Neutrophil (primary cell): ENCODE results near the gene SEMA7A.

Experiments used
- H3K27ac ChIP-seq: fragments of 200-600 bp; sonication (generic); 2 replicates; pipeline ENCODE4 v1.5.1; 2016; ENCODE audit warnings: mild to moderate bottlenecking, moderate library complexity
- H3K27me3 ChIP-seq: fragments of 200-600 bp; sonication (generic); 2 replicates; pipeline ENCODE4 v1.6.0; 2016; ENCODE audit warnings: mild to moderate bottlenecking
- H3K36me3 ChIP-seq: fragments of 200-600 bp; sonication (generic); 2 replicates; pipeline ENCODE4 v1.5.1; 2017
- H3K4me1 ChIP-seq, 2 experiments: fragments of 200-600 bp in 1 of 2; sonication (generic) in 1 of 2; 1 replicate in 1 of 2; 2 replicates in 1 of 2; pipeline versions ENCODE4 v1.5.1 to v1.6.1; 2013 to 2016; ENCODE audit warnings: low read depth in 1 of 2, low read length in 1 of 2, mild to moderate bottlenecking in 1 of 2, moderate library complexity in 1 of 2; ENCODE audit not compliant: control insufficient read depth in 1 of 2, insufficient read depth in 1 of 2
- H3K4me3 ChIP-seq, 2 experiments: fragments of 200-600 bp in 1 of 2; sonication (generic) in 1 of 2; 1 replicate in 1 of 2; 2 replicates in 1 of 2; pipeline ENCODE4 v1.5.1; 2013 to 2016; ENCODE audit warnings: low read depth in 1 of 2, low read length in 1 of 2, mild to moderate bottlenecking in 1 of 2, moderate library complexity in 1 of 2
- H3K9me3 ChIP-seq: fragments of 200-600 bp; sonication (generic); 2 replicates; pipeline ENCODE4 v1.5.1; 2016
- TF ChIP-seq, protein P1 (sequence below): fragments of 200-600 bp; sonication (generic); IDR thresholded peaks from 2 replicates; pipeline ENCODE4 v1.5.1; 2016; ENCODE audit warnings: antibody characterized with exemption

Gene SEMA7A

DNA sequence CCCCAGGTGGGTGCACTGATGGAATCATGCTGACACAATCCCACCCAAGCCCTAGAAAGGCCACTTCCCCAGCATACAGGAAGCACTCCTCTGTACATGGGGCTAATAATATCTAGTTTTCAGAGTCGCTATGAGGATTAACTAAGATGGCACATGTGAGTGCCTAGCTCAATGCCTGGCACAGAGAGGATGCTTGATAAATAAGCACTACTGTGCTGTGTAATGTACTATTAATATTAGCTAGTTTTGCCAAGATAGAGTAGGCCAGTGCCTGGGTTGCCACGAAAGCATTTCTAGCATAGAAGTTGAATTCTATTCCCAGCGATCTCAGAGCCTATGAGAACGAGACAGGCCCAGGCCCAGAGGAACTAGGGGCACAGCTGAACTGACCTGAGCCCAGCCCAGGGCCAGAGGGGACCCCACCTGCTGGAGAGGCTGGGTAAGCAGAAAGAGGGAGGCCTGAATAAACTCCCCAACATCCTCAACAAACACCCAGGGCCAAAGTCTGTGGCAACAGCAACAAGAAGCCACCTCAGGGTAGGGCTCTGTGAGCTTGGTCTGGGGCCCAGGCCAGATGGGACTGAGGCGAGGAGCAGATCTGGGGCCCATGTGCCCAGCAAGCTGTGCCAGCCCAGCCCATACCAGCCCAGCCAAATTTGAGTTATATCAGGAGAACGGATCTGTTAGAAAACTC, 7.6 kb upstream of the SEMA7A start:
- H3K36me3 ChIP-seq, result peaks cover 22% of the 10 kb centered on the region
- TF ChIP-seq, protein P1, sequence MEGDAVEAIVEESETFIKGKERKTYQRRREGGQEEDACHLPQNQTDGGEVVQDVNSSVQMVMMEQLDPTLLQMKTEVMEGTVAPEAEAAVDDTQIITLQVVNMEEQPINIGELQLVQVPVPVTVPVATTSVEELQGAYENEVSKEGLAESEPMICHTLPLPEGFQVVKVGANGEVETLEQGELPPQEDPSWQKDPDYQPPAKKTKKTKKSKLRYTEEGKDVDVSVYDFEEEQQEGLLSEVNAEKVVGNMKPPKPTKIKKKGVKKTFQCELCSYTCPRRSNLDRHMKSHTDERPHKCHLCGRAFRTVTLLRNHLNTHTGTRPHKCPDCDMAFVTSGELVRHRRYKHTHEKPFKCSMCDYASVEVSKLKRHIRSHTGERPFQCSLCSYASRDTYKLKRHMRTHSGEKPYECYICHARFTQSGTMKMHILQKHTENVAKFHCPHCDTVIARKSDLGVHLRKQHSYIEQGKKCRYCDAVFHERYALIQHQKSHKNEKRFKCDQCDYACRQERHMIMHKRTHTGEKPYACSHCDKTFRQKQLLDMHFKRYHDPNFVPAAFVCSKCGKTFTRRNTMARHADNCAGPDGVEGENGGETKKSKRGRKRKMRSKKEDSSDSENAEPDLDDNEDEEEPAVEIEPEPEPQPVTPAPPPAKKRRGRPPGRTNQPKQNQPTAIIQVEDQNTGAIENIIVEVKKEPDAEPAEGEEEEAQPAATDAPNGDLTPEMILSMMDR, result no peak
- no peak overlapping the region for H3K27ac ChIP-seq
- H3K27me3 ChIP-seq, result peaks cover 1% of the 10 kb centered on the region
- no peaks in the 10 kb centered on the region for H3K4me1 ChIP-seq
- H3K4me3 ChIP-seq, result no peak overlapping the region
- H3K9me3 ChIP-seq, result no peaks in the 10 kb centered on the region

DNA sequence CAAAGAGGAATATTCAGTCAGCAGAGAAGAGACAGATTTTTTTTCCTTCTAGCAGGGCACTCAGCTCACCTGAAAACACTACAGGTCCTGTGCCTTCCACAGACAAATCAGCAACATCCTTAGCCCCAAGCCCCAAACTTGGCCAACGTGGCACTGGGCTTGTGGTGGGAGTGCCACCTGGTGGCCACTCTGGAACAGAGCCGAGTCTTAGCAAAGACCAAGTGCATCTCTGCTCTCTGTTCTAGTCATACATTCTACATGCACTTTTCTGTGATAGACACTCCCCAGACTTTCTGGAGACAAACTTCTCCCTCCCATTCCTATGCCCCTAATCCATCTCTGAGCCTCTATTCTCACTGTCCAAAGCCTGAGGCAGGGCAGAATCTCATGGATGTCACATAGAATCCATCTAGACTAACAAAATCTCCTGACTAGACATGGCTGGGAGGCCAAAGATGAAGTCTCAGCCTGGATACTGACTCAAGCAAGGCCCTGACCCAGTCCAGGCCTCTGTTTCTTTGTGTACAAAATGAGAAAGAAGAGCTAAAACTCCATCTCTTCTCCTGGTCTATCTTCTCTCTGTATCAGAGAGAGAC, 5.1 kb upstream of the SEMA7A start:
- Histone ChIP-seq H3K9me3 (no peaks in the 10 kb centered on the region), H3K27me3 (peaks cover 27% of the 10 kb centered on the region), H3K36me3 (no peaks in the 10 kb centered on the region), H3K27ac (no peak overlapping the region), H3K4me3 (no peak overlapping the region), H3K4me1 (peaks cover 6 to 10% of the 10 kb centered on the region in 2 experiments)
- TF ChIP-seq, protein P1, result peak; percentile 78

DNA sequence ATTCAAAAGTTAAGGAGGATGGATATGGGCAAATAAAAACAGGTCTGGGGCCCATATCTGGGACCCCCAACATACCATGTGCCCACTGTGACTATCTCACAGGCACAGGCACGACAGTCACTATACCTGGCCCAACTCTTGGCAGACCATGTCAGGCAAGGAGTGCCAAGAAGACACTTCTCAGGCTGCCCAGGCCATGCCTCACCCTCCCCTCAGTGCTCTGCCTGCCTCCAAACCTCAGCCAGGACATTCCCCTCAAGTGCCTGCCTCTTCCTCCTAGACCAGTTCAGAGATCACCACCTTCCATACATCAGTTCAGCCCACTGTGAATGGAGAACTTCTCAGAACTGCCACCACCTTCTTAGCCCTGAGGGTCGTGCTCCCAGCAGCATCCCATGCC, 4.4 kb upstream of the SEMA7A start:
- Histone ChIP-seq H3K27ac (no peak overlapping the region), H3K4me3 (no peak overlapping the region), H3K4me1 (peaks cover 12 to 13% of the 10 kb centered on the region in 2 experiments), H3K36me3 (no peaks in the 10 kb centered on the region), H3K9me3 (no peaks in the 10 kb centered on the region), H3K27me3 (peaks cover 33% of the 10 kb centered on the region)
- TF ChIP-seq, protein P1, result no peak

DNA sequence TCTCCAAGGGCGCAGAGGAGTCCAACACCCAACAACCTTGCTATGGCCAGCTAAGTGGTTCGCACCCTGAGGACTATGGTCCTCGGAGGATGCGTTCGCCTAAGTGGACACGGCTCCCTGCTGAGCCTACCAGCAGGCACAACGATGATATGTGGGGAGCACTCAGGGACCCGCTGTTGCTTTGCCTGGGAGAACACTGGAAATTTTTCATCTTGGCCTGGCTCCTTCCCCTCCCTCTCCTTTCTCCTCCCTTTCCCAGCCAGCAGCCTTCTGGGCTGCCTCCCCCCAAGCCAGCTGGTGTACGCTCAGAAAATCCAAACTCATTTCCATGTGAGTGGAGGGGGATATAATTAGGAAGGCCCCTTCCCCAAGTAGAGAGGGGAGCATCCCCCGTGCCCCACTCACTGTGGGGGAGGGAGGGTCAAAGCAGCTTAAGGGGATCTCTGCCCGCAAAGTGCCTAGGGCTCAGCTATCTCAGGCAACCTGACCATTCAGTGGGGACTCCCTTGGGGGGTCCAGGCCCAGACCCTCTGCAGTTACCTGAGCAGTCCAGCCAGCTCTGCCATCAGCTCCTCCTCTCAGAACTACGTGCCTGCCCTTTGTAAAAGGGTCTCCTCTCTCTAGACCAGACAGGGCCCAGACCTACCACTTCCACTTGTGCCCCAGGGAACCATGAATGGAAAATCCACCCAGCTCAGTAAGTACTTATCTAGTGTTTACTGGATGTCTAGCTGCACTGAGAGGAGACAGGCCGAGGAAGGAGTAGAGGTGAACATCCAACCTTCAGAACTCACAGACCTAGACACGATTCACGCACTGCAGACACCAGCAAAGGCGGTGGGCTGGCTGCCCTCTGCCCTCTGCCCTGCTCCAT, 742 bp upstream of the SEMA7A start:
- Histone ChIP-seq H3K36me3 (no peaks in the 10 kb centered on the region), H3K4me3 (peak overlapping the region; percentile 68 to 75), H3K27ac (peak overlapping the region; percentile 37), H3K27me3 (peaks cover 70% of the 10 kb centered on the region), H3K9me3 (no peaks in the 10 kb centered on the region), H3K4me1 (peaks cover 21 to 24% of the 10 kb centered on the region in 2 experiments)
- TF ChIP-seq, protein P1, result no peak

DNA sequence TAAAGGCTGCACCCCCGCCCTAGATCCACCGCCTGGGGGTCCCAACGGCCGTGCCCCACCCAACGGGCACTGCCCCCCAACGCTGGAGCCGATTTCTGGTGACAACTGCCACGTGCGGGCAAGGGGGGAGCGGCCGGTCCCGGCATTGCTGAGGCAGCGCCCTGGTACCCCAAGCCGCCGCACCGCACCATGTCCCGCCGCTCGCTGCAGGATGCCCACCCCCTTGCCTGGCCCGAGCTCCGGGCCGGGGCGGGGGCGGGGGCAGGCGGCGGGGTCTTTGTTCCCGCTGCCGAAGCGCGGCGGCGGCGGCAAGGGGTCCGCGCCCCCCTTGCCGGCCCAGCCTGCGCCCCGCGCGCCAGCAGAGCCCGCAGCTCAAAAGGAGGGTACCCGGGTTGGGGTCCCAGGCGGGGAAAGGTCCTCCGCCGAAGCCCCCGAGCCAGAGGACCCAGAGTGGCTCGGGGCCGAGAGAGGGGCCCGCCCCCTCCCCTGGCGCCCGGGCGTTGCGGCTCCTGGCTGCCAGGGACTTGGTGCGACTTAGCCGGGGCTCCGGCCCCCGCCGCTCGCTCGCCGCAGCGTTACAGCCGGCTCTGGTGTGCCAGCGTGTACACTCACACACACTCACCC, 678 bp downstream of the SEMA7A start:
- Histone ChIP-seq H3K27me3 (peaks cover 78% of the 10 kb centered on the region), H3K4me1 (peaks cover 24 to 35% of the 10 kb centered on the region in 2 experiments), H3K27ac (no peak overlapping the region), H3K4me3 (peak overlapping the region; percentile 68 to 75), H3K36me3 (no peaks in the 10 kb centered on the region), H3K9me3 (no peaks in the 10 kb centered on the region)
- TF ChIP-seq, protein P1, result no peak
